Measurements from ENCODE around the gene SCFD2.

DNA sequence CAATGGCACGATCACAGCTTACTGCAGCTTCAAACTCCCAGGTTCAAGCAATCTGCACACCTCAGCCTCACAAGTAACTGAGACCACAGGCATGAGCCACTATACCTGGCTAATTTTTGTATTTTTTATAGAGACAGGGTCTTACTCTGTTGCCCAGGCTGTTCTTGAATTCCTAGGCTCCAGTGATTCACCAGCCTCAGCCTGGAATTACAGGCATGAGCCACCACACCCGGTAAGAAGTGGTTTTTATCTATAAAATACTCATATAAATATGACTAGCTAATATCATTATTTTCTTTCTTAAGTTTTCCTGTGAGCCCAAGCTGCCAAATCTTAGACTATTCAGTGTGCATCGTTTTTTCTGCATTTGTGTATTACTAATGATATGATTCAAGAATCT lies 4.4 kb downstream of the SCFD2 start:
- TF ChIP-seq, protein P1, sequence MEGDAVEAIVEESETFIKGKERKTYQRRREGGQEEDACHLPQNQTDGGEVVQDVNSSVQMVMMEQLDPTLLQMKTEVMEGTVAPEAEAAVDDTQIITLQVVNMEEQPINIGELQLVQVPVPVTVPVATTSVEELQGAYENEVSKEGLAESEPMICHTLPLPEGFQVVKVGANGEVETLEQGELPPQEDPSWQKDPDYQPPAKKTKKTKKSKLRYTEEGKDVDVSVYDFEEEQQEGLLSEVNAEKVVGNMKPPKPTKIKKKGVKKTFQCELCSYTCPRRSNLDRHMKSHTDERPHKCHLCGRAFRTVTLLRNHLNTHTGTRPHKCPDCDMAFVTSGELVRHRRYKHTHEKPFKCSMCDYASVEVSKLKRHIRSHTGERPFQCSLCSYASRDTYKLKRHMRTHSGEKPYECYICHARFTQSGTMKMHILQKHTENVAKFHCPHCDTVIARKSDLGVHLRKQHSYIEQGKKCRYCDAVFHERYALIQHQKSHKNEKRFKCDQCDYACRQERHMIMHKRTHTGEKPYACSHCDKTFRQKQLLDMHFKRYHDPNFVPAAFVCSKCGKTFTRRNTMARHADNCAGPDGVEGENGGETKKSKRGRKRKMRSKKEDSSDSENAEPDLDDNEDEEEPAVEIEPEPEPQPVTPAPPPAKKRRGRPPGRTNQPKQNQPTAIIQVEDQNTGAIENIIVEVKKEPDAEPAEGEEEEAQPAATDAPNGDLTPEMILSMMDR (IDR thresholded peaks at IDR 0.05; ENCODE audit: low read depth, low read length) = no peak
- TF ChIP-seq EZH2phosphoT487 (IDR thresholded peaks at IDR 0.05; ENCODE audit: low read depth) = no peak
